ENCODE data around the gene UCP2.
"Not testable (repeated sequence)": the region's sequence is repeated elsewhere in the genome, so short reads cannot be mapped to it uniquely, and the experiment has no call there.

UCP2 gene

DNA sequence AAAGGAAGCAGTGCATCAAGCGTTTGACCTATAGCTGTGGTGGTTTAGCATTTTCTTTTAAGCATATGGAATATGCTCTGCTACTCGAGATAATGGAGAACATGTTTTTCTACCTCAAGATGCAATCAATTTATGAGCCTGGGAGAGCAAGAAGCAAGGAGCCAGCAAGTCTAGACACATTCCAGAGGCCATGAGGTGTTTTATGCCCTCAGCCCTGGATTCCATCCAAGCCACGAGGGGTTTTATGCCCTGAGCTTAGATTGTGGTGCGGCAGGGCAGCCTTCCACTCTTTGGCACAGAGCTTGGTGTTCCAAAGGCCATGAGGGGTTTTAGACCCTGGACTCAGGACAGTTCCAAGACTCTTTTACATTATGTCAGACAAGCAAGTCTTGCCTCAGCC, 43.5 kb downstream of the UCP2 start:
- DNase-seq: no peak

DNA sequence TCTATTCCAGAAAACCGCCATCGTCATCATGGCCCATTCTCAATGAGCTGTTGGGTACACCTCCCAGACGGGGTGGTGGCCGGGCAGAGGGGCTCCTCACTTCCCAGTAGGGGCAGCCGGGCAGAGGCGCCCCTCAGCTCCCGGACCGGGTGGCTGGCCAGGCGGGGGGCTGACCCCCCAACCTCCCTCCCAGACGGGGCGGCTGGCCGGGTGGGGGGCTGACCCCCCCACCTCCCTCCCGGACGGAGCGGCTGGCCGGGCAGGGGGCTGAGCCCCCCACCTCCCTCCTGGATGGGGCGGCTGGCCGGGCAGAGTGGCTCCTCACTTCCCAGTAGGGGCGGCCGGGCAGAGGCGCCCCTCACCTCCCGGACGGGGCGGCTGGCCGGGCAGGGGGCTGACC, 46.6 kb downstream of the UCP2 start:
- DNase-seq: not testable (repeated sequence)

DNA sequence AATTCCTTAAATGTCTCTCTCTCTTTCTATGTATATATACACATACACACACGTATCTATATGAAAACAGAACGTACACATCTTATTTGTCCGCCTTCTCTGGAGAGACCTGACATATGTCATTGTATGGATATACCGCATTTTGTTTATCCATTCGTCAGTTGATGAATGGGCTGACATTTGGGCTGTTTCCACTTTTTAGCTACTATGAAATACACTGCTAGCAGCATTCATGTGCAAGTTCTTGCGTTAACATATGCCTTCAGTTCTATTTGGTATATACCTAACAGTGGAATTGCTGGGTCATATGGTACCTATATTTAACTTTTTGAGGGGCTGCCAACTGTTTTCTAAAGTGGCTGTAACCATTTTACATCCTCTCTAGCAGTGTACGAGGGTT, 49.9 kb downstream of the UCP2 start:
- no peak for DNase-seq

DNA sequence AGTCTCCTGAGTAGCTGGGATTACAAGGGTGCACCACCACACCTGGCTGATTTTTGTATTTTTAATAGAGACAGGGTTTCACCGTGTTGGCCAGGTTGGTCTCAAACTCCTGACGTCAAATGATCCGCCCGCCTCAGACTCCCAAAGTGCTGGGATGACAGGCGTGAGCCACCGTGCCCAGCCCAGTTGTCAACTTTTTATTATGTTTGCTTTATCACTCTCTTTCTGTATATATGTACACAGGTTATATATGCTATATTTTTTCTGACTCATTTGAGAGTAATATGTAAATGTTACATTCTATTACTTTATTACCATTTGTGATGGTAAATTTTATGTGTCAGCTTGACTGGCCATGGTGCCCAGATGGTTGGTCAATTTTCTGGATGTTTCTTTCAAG, 50.7 kb downstream of the UCP2 start:
- DNase-seq: no peak

DNA sequence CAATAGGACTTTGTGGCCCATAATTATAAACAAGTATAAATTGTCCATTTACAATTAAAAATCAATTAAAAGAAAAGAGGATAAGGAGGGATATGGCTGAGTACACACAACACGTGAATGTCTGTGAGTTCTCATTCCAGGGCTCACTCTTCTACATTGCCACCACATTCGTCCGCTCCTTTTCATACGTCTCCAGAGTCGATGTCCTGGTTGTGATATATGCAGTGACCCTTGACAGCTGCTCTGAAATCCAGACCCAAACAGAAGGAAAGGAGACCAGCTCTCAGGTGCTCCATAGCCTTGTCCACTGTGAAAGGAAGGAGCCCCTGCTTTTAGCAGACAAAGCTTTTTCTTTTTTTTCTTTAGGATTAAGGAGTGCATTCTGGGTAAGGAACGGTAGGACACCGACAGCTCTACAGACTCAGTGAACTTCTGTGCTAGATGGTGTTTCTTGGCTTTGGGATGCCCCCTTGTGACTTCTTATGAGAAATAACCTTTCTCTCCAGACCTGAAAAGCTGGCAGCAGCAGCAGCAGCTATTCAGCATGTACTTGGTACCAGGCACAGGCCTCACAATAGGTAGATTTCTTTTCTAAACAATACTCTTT, 51.5 kb downstream of the UCP2 start:
- no peak for DNase-seq

DNA sequence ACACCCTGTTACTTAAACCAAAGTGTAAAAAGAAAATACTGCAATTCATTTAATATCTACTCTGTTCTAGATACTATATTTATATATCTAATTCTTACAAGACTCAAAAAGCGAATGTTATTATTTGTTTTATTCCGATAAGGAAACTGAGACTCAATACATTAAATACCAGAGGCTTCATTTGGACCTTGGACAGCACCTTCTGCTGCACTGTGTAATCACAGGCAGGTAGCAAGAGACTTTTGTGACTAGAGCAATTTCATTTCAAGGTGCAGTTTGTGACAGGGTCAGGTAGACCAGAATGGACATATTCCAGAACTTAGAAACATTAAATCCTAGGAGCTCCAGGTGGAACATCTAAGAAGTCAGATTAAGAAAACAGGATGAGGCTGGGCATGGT, 53.3 kb downstream of the UCP2 start:
- no peak for DNase-seq

Data from stimulated activated naive CD4-positive, alpha-beta T cell (primary cell).